Measurements from ENCODE around the gene PTPRM.

GRCh38 chr18:8366656-8367055, 799.5 kb downstream of the PTPRM start:
- no peak for TF ChIP-seq ZNF274 (IDR thresholded peaks at IDR 0.05; ENCODE audit: low read depth, low read length)
- no peak for TF ChIP-seq SUZ12 (IDR thresholded peaks at IDR 0.05; ENCODE audit: extremely low read depth, insufficient read depth, insufficient read length)
- no peak for TF ChIP-seq YY1 (IDR thresholded peaks at IDR 0.05; ENCODE audit: insufficient read depth, insufficient read length)
